GM19438 (cell line): ENCODE data around the gene COPS4.
"Not testable (repeated sequence)": the region's sequence is repeated elsewhere in the genome, so short reads cannot be mapped to it uniquely, and the experiment has no call there.

Source experiments
- ATAC-seq: cut with Tn5 transposase; IDR thresholded peaks from one replicate; pipeline ENCODE4 v1.9.1; 2021; ENCODE audit warnings: low read depth; ENCODE audit not compliant: unreplicated experiment

The COPS4 gene

GRCh38 chr4:83034630-83035494 is at the start of gene COPS4:
COPS4 (plus strand) TSS chr4:83035183; CDS start chr4:83035225, 42 bp downstream.
- peak; percentile 98 for ATAC-seq

GRCh38 chr4:82987519-82987918 is 47.5 kb upstream of the COPS4 start:
- not testable (repeated sequence) for ATAC-seq

- no peak for ATAC-seq
These were observed 46.6 kb upstream of the COPS4 start for GRCh38 chr4:82988323-82988832.

DNA sequence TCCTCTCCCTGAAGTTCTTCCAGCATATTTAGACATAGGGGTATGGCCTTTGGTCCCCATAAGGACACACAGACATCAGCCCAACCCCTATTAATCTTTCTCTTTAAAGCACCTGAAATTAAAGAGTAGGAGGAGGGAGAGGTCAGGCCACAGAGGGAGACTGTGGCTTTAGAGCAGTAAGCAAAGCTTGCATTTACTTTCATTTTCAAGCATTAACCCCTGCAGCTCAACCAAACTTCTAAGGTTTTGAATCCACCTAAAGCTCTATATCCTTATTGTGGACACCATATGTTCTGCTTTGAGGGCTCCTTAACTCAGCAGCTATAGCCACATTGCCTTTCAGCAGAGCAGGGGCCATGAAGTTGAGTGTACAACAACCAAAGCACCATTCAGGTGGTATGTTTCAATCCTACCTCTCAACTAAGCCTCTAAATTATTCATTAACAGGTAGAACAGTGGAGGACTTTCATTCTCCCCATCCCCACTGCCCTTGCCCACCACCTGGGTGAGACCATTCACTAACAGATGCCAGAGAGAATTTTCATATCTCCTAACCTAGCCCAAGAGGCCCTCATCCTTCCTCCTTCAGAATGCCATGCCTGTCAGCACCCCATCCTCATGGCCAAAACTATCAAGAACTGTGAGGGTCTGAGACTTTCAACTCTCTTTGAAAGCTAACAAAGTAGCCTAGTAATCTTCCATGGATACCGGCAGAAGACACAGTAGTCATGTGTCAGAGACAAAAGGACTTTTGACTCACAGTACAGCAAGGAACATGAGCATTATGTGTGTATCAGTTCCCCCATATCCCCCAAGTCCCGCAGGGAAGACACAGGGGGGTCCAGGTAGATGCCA is 45.2 kb upstream of the COPS4 start:
- ATAC-seq: peak; percentile 91

- ATAC-seq: no peak
These were observed 40.1 kb upstream of the COPS4 start for GRCh38 chr4:82994834-82995233.

GRCh38 chr4:82998898-82999297 is 36.1 kb upstream of the COPS4 start:
- ATAC-seq: no peak

GRCh38 chr4:83002329-83002728 is 32.7 kb upstream of the COPS4 start:
- ATAC-seq: no peak

DNA sequence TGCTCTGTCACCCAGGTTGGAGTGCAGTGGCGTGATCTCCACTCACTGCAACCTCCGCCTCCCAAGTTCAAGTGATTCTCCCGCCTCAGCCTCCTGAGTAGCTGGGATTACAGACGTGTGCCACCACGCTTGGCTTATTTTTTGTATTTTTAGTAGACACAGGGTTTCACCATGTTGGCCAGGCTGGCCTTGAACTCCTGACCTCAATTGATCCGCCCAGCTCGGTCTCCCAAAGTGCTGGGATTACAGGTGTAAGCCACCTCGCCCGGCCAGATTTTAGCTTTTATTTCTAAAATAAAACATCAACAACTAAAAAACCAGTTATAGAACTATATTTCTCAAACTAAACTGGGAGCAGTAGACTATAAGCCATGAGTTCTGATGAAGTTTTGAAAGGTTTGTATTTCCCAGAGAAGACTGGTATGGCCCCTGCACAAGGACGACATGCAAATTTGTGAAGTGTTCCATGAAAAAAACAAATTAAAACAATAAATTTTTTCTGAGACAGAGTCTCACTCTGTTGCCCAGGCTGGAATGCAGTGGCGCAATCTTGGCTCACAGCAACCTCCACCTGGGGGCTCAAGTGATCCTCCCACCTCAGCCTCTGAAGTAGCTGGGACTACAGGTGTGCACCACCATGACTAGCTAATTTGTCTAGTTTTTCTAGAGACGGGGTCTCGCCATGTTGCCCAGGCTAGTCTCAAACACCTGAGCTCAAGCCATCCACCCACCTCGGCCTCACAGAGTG is 31.8 kb upstream of the COPS4 start:
- not testable (repeated sequence) for ATAC-seq

DNA sequence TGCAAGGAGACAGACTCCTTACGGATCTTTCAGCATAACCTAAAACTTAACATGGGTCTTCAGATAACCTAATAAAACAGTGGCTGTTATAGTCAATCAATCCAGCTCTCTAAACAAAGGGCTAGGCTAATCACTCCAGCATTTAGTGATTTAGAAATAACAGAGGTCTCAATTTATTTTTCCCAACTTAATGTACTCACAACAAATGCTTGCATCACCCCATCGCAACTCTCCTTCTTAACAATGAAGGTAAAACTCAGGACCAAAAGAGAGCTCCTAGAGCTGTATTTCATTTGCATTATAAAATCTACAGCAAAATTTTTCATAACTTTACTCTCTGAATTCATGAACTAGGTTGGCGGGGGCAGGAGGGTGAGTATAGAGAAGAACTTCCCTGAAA is 25.5 kb upstream of the COPS4 start:
- no peak for ATAC-seq

GRCh38 chr4:83010111-83010521 is 24.9 kb upstream of the COPS4 start:
- ATAC-seq: no peak

DNA sequence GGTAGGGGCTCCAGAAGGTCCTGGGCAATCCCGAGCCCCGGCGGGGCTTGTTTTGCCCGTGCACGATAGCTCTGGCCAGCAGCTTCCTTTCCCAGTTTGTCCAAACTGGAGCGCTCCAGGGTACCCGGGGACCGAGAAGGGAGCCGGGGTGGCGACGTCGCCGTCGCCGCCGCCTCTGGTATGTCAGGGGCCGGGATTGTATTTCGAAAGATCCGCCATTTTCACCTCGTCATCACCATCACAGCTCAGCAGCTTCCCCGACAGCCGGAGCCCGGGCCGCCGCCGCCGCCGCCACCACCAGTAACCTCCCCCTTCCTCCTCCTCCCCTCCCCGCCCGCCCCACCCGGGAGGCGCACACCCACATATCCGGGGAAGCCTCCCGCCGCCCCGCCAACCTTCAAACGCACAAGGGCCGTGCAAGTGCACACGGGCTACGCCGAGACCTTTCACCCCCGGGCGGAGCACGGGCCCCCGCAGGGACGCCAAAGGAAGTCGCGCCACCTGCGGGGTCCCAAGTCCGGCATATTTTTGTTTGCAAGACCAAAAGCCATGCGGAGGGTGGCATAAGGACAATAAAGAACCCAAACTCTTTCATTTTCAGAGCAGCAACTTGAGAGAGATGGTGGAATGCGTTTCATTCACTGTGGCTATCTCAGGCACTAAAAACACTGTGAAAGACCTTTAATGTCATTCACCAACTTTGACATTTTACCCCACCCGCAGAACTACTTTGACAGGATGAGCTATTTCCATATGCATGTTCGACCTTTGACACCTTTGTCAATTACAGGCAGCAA is 24.3 kb upstream of the COPS4 start, which contains the start of gene LIN54:
LIN54 (minus strand) TSS at position 302 of the 797 bp plus-strand sequence. CDS start 25,979 bp downstream, outside the sequence.
- ATAC-seq: peak; percentile 44

- no peak for ATAC-seq
These were observed 23.2 kb upstream of the COPS4 start for GRCh38 chr4:83011689-83012199.

DNA sequence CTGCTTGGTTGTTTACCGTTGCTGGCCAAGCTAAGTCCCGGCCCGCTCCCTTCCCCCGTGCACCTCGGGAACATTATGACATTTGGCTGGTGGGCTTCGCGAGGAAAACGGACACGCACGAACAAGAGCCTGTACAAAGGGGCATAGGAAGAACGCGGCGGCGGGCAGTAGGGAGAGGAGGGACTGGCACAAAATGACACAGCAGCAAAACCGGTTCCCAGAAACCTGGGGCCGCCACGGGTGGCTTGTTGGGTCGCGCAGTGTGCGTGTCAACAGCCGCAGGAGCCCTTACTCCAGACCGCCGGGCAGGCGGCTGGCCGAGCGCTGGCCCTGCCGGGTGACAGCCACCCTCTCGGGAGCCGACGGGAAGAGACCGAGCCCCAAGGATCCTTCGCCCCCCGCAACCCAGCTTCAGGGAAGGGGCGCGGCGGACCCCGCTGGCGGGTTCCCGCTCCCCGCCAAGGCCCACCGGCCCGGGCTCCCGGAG is 22.7 kb upstream of the COPS4 start:
- ATAC-seq: peak; percentile 11

GRCh38 chr4:83012687-83013419 is 22.1 kb upstream of the COPS4 start:
- peak; percentile 73 for ATAC-seq

GRCh38 chr4:83013420-83013867 is 21.5 kb upstream of the COPS4 start:
- ATAC-seq: no peak

- ATAC-seq: no peak
These were observed 21.1 kb upstream of the COPS4 start for GRCh38 chr4:83013902-83014301.

DNA sequence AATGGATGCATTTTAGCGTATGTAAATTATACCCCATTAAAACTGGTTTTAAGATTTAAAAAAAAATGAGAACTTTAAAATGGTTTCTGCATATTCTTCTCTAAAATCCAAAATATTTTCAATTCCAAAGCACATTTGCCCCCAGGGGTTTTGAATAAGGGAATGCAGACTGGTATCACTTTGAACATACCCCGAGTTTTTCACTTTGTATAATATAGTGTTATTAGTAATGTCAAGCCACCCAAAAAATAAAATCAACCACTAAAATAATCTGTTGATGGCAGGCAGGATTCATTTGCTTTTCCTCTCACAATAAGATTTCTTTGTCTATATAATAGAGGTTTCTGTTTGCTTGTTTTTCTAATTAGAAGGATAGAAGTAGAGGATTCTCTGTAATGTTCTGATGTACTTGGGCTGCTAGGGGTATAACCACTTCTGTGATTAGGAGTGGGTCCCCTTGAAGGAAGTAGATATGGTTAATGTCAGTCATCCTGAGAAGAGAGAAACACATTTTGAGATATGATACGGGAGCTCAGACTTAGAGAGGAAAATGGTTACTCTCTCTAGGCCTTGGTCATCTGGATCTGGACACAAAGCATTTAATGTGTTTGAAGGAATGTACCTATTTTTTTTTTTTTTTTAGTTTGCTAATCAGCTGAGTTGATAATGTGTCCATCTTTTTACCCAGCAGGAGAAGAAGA is 15.0 kb upstream of the COPS4 start:
- ATAC-seq: no peak
